ENCODE data around the gene PHACTR1. TPM values are rescaled to one million over a fixed set of nuclear protein-coding genes. Genes with fewer than 3 reads are reported as not detected.
"Not testable (repeated sequence)": the region's sequence is repeated elsewhere in the genome, so short reads cannot be mapped to it uniquely, and the experiment has no call there.

PHACTR1 gene
- total RNA-seq, 1 donor: 0.43 TPM

- DNase-seq (ENCODE audit: low read depth): no peak
- H3K4me3 ChIP-seq (ENCODE audit: low read depth, low read length): no peak overlapping the region
- no peak for TF ChIP-seq CTCF (IDR thresholded peaks at IDR 0.05; ENCODE audit: insufficient read depth, low read depth, low read length)
Measured at GRCh38 chr6:12760226-12760625, 43.7 kb downstream of the PHACTR1 start.

GRCh38 chr6:12760911-12761310 lies 44.3 kb downstream of the PHACTR1 start:
- no peak overlapping the region for H3K4me3 ChIP-seq (ENCODE audit: low read depth, low read length)
- TF ChIP-seq CTCF (IDR thresholded peaks at IDR 0.05; ENCODE audit: insufficient read depth, low read depth, low read length): no peak
- DNase-seq (ENCODE audit: low read depth): no peak

- H3K4me3 ChIP-seq (ENCODE audit: low read depth, low read length): no peak overlapping the region
- DNase-seq (ENCODE audit: low read depth): no peak
- TF ChIP-seq CTCF (IDR thresholded peaks at IDR 0.05; ENCODE audit: insufficient read depth, low read depth, low read length): no peak
Measured at GRCh38 chr6:12761376-12762115, 45.0 kb downstream of the PHACTR1 start.

GRCh38 chr6:12762731-12763434 lies 46.3 kb downstream of the PHACTR1 start:
- not testable (repeated sequence) for DNase-seq (ENCODE audit: low read depth); H3K4me3 ChIP-seq (ENCODE audit: low read depth, low read length)

- TF ChIP-seq CTCF (IDR thresholded peaks at IDR 0.05; ENCODE audit: insufficient read depth, low read depth, low read length): no peak
- no peak overlapping the region for H3K4me3 ChIP-seq (ENCODE audit: low read depth, low read length)
- DNase-seq (ENCODE audit: low read depth): no peak
Measured at GRCh38 chr6:12766365-12766764, 49.8 kb downstream of the PHACTR1 start.

- DNase-seq (ENCODE audit: low read depth): no peak
- no peak overlapping the region for H3K4me3 ChIP-seq (ENCODE audit: low read depth, low read length)
- no peak for TF ChIP-seq CTCF (IDR thresholded peaks at IDR 0.05; ENCODE audit: insufficient read depth, low read depth, low read length)
Measured at GRCh38 chr6:12767016-12767415, 50.4 kb downstream of the PHACTR1 start.

- H3K4me3 ChIP-seq (ENCODE audit: low read depth, low read length): no peak overlapping the region
- DNase-seq (ENCODE audit: low read depth): no peak
Measured at GRCh38 chr6:12769556-12770256, 53.1 kb downstream of the PHACTR1 start.

More at GRCh38 chr6:12769556-12770256, 53.1 kb downstream of the PHACTR1 start:
- no peak for TF ChIP-seq CTCF (IDR thresholded peaks at IDR 0.05; ENCODE audit: insufficient read depth, low read depth, low read length)
